Left lung (tissue), 14 donors: ENCODE data around the gene SEM1. TPM values are rescaled to one million over a fixed set of nuclear protein-coding genes. Genes with fewer than 3 reads are reported as not detected.
"Not testable (repeated sequence)": the region's sequence is repeated elsewhere in the genome, so short reads cannot be mapped to it uniquely, and the experiment has no call there.

ENCODE experiments used
- ATAC-seq: fragments of 200-7000 bp; cut with Tn5 transposase; one replicate; pipeline ENCODE4 v1.9.1; 2020; ENCODE audit warnings: moderate library complexity
- DNase-seq, 4 donors: peaks; one replicate each; pipeline ENCODE4 v3.0.0-alpha.2; 2013 to 2020
- H3K27ac ChIP-seq, 2 donors: fragments of 200-600 bp; sonication (generic) in 1 of 2; one replicate each; pipeline versions ENCODE4 v1.5.0 to v1.8.0; 2020 to 2021
- H3K27me3 ChIP-seq, 2 donors: fragments of 200-600 bp; sonication (generic) in 1 of 2; one replicate each; pipeline versions ENCODE4 v1.5.0 to v1.8.0; 2020 to 2021
- H3K36me3 ChIP-seq, 2 donors: fragments of 200-600 bp; sonication (generic) in 1 of 2; one replicate each; pipeline versions ENCODE4 v1.5.0 to v1.8.0; 2020 to 2021
- H3K4me1 ChIP-seq, 2 donors: fragments of 200-600 bp; one replicate each; pipeline ENCODE4 v1.8.0; 2021
- H3K4me3 ChIP-seq, 2 donors: fragments of 200-600 bp; sonication (generic) in 1 of 2; one replicate each; pipeline versions ENCODE4 v1.5.0 to v1.8.0; 2020 to 2021; ENCODE audit warnings: mild to moderate bottlenecking in 1 of 2
- H3K9me3 ChIP-seq, 2 donors: fragments of 200-600 bp; sonication (generic) in 1 of 2; one replicate each; pipeline versions ENCODE4 v1.5.0 to v1.8.0; 2020 to 2021
- CTCF ChIP-seq, 2 donors: fragments of 200-600 bp; sonication (generic) in 1 of 2; IDR thresholded peaks; one replicate each; pipeline versions ENCODE4 v1.5.0 to v1.8.0; 2021; ENCODE audit warnings: antibody characterized with exemption in 2 of 2
- intact Hi-C, 2 donors: fragments of 100-400 bp; cut with DNase I; formaldehyde crosslinking; loops; one replicate each; pipeline versions ENCODE4 v1.11.2 to v1.14.2; 2022
- long read RNA-seq, 12 donors: library from polyadenylated mRNA in 2 of 12; unstranded in 2 of 12; transcript quantifications; one replicate each; pipeline ENCODE4 v2.0.0 and lab custom pipeline, GENCODE V29; 2019 to 2026
- polyA plus RNA-seq, 6 donors: library from polyadenylated mRNA; unstranded; fragments of 120-200 nt; gene quantifications; one replicate each; pipeline ENCODE4 v1.2.1, GENCODE V29; 2013; ENCODE audit not compliant: insufficient read length in 6 of 6
- total RNA-seq, 2 donors: library from RNA; stranded (reverse); fragmentation: NEBNext Ultra II Directional; extraction: Animal tissue kit (Norgen Biotek cat#: 25700); gene quantifications; one replicate each; pipeline ENCODE4 v1.2.1, GENCODE V29; 2021
- donor health status: DM: no; HTN: yes; CAD: no.
- donor health status: DM: no; HTN: no; CAD: no.

The SEM1 gene
- total RNA-seq (10 to 100 TPM; 34.1 to 39.3 TPM), polyA plus RNA-seq (100 to 1,000 TPM; 171 to 200 (median 182) TPM)
- long read RNA-seq, donor 1, transcript SEM1-201 (3 exons, 1,314 nt), result major isoform, 314 of 347 reads
- long read RNA-seq, donor 1, transcript SEM1-209 (2 exons, 2,773 nt), result minor isoform, 22 of 347 reads
- long read RNA-seq, donor 1, partial matches to known transcripts, result 9 of 347 reads
- long read RNA-seq, donor 1, other reads (novel, unspliced or antisense), result 0 of 347 reads
- long read RNA-seq, donor 2, transcript SEM1-209 (2 exons, 2,773 nt), result minor isoform, 39 of 290 reads
- long read RNA-seq, donor 2, transcript SEM1-201 (3 exons, 1,314 nt), result major isoform, 239 of 290 reads
- long read RNA-seq, donor 2, partial matches to known transcripts, result 11 of 290 reads
- long read RNA-seq, donor 2, other reads (novel, unspliced or antisense), result 0 of 290 reads
- long read RNA-seq, donor 3, transcript SEM1-209 (2 exons, 2,773 nt), result minor isoform, 12 of 239 reads
- long read RNA-seq, donor 3, transcript SEM1-201 (3 exons, 1,314 nt), result major isoform, 225 of 239 reads
- long read RNA-seq, donor 3, partial matches to known transcripts, result 0 of 239 reads
- long read RNA-seq, donor 3, other reads (novel, unspliced or antisense), result 0 of 239 reads
- long read RNA-seq, donor 4, transcript SEM1-201 (3 exons, 1,314 nt), result major isoform, 138 of 139 reads
- long read RNA-seq, donor 4, partial matches to known transcripts, result 0 of 139 reads
- long read RNA-seq, donor 4, other reads (novel, unspliced or antisense), result 1 of 139 reads
- long read RNA-seq, donor 5, transcript SEM1-201 (3 exons, 1,314 nt), result major isoform, 255 of 277 reads
- long read RNA-seq, donor 5, transcript SEM1-209 (2 exons, 2,773 nt), result minor isoform, 21 of 277 reads
- long read RNA-seq, donor 5, partial matches to known transcripts, result 0 of 277 reads
- long read RNA-seq, donor 5, other reads (novel, unspliced or antisense), result 0 of 277 reads
- long read RNA-seq, donor 6, transcript SEM1-209 (2 exons, 2,773 nt), result minor isoform, 23 of 230 reads
- long read RNA-seq, donor 6, transcript SEM1-201 (3 exons, 1,314 nt), result major isoform, 204 of 230 reads
- long read RNA-seq, donor 6, partial matches to known transcripts, result 0 of 230 reads
- long read RNA-seq, donor 6, other reads (novel, unspliced or antisense), result 0 of 230 reads
- long read RNA-seq, donor 7, transcript SEM1-201 (3 exons, 1,314 nt), result major isoform, 108 of 119 reads
- long read RNA-seq, donor 7, transcript SEM1-209 (2 exons, 2,773 nt), result minor isoform, 10 of 119 reads
- long read RNA-seq, donor 7, partial matches to known transcripts, result 0 of 119 reads
- long read RNA-seq, donor 7, other reads (novel, unspliced or antisense), result 0 of 119 reads
- long read RNA-seq, donor 8, transcript SEM1-209 (2 exons, 2,773 nt), result minor isoform, 6 of 123 reads
- long read RNA-seq, donor 8, transcript SEM1-201 (3 exons, 1,314 nt), result major isoform, 117 of 123 reads
- long read RNA-seq, donor 8, partial matches to known transcripts, result 0 of 123 reads
- long read RNA-seq, donor 8, other reads (novel, unspliced or antisense), result 0 of 123 reads
- long read RNA-seq, donor 9, partial matches to known transcripts, result 0 of 2 reads
- long read RNA-seq, donor 9, other reads (novel, unspliced or antisense), result 0 of 2 reads
- long read RNA-seq, donor 10, transcript SEM1-201 (3 exons, 1,314 nt), result major isoform, 88 of 89 reads
- long read RNA-seq, donor 10, partial matches to known transcripts, result 0 of 89 reads
- long read RNA-seq, donor 10, other reads (novel, unspliced or antisense), result 1 of 89 reads
- long read RNA-seq, donor 11, transcript SEM1-209 (2 exons, 2,773 nt), result minor isoform, 20 of 165 reads
- long read RNA-seq, donor 11, transcript SEM1-201 (3 exons, 1,314 nt), result major isoform, 141 of 165 reads
- long read RNA-seq, donor 11, partial matches to known transcripts, result 0 of 165 reads
- long read RNA-seq, donor 11, other reads (novel, unspliced or antisense), result 0 of 165 reads
- long read RNA-seq, donor 12, transcript SEM1-201 (3 exons, 1,314 nt), result major isoform, 143 of 153 reads
- long read RNA-seq, donor 12, transcript SEM1-209 (2 exons, 2,773 nt), result minor isoform, 9 of 153 reads
- long read RNA-seq, donor 12, partial matches to known transcripts, result 0 of 153 reads
- long read RNA-seq, donor 12, other reads (novel, unspliced or antisense), result 0 of 153 reads

DNA sequence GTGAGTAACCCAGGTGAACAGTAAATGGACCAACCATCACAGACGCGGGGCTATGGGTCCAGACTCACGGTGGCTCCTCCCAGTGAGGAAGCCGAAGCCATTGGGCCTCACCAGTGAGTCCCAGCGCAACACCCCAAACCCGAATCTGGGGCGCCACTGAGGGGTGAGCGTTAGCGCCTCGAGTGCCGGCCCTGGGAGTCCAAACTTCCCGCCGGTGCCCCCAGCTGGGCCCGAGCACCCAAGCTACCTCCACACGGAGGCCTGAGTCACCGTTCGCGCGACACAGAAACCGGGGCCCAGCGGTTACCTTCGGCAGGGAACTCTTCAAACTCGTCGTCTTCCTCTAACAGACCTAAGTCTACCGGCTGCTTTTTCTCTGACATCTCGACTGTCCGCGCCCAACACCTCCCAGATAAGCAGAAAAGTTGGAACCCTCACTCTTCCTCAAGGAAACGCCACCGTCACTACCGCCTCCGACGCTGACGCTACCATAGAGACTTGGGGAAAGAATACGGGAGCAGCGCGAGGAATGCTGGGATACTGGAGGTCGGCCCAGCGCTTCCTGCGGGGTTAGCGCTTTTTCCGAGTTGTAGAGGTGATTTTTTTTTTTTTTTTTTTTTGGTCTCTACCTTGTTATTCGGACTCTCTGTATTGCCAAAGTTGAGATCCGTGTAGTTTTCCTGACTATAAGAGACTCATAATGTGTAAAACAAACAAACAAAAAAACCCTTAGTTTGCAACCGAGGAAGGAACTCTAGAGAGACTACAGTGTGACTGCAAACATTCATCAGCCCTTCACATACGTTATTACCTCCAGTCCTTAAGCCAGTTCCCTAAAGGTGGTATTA, at the start of gene SEM1:
SEM1 (minus strand) TSS at position 466 of the 848 bp plus-strand sequence; CDS start at position 383, 83 bp downstream.
- Histone ChIP-seq H3K36me3 (no peaks in the 10 kb centered on the region), H3K27me3 (peaks cover 0 to 6% of the 10 kb centered on the region in 2 donors), H3K4me3 (peak within 1 kb of the TSS; percentile 62 to 84), H3K4me1 (peaks cover 10 to 25% of the 10 kb centered on the region in 2 donors), H3K27ac (peak within 1 kb of the TSS; percentile 84 to 86), H3K9me3 (peaks cover 0 to 10% of the 10 kb centered on the region in 2 donors)
- DNase-seq (peak; percentile 83 to 91 (median 88)), ATAC-seq (peak; percentile 100)
- intact Hi-C loops, result no loop called here
- no peak for TF ChIP-seq CTCF (IDR thresholded peaks at IDR 0.05)

GRCh38 chr7:96757880-96758279, 48.2 kb upstream of the SEM1 start:
- H3K27ac ChIP-seq, ATAC-seq, intact Hi-C loops, H3K27me3 ChIP-seq, H3K4me3 ChIP-seq, H3K9me3 ChIP-seq, H3K36me3 ChIP-seq, DNase-seq, H3K4me1 ChIP-seq: not testable (repeated sequence)

GRCh38 chr7:96747418-96747940, 37.8 kb upstream of the SEM1 start:
- peaks cover 0 to 4% of the 10 kb centered on the region in 2 donors for H3K27me3 ChIP-seq
- no peaks in the 10 kb centered on the region for H3K4me1 ChIP-seq
- ATAC-seq, result no peak
- H3K4me3 ChIP-seq, result no peak overlapping the region
- intact Hi-C loops, result no loop called here
- no peak for TF ChIP-seq CTCF (IDR thresholded peaks at IDR 0.05)
- H3K36me3 ChIP-seq, result no peaks in the 10 kb centered on the region
- H3K27ac ChIP-seq, result no peak overlapping the region
- peaks cover 0 to 6% of the 10 kb centered on the region in 2 donors for H3K9me3 ChIP-seq
- DNase-seq, result no peak

DNA sequence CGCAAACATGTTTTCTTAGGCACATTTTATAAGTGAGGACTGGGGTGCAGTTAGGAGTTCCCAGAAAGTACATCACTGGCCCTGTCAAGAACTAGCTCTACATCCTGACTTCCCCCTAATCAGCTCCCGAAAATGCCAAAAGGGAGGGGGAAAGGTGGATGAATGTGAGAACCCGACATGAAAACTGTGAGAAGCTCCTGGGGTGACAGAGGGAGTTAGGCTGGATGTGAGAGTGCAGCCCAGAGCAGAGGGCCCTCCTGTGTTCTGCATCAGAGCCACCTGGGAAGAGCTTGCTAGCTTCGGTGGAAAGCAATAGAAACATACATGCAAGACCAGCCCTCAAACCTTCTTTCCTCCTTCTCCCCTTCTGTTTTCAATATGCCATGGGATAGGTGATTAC, 30.5 kb upstream of the SEM1 start:
- intact Hi-C loops, result no loop called here
- H3K27me3 ChIP-seq, result peaks cover 9 to 23% of the 10 kb centered on the region in 2 donors
- no peaks in the 10 kb centered on the region for H3K4me1 ChIP-seq
- TF ChIP-seq CTCF (IDR thresholded peaks at IDR 0.05), result no peak
- H3K4me3 ChIP-seq, result no peak overlapping the region
- no peak overlapping the region for H3K27ac ChIP-seq
- ATAC-seq (no peak), DNase-seq (no peak)
- no peaks in the 10 kb centered on the region for H3K9me3 ChIP-seq
- no peaks in the 10 kb centered on the region for H3K36me3 ChIP-seq
